H9 (cell line): Measurements from ENCODE around the gene CCNB1IP1. TPM values are rescaled to one million over a fixed set of nuclear protein-coding genes. Genes with fewer than 3 reads are reported as not detected.

Source experiments
- DNase-seq: peaks from one replicate; pipeline ENCODE4 v3.0.0-alpha.2; 2017
- H2AFZ ChIP-seq: one replicate; pipeline ENCODE4 v1.6.1; 2013; ENCODE audit warnings: mild to moderate bottlenecking, low read length, control low read depth, moderate library complexity
- H2AK5ac ChIP-seq: 2 replicates; pipeline ENCODE4 v1.6.1; 2013; ENCODE audit warnings: low read length, control low read depth, mixed read lengths; ENCODE audit not compliant: insufficient read length
- H2BK120ac ChIP-seq: one replicate; pipeline ENCODE4 v1.6.1; 2013; ENCODE audit warnings: low read depth, mild to moderate bottlenecking, low read length, control low read depth, inconsistent platforms; ENCODE audit not compliant: poor library complexity, severe bottlenecking
- H2BK12ac ChIP-seq: 2 replicates; pipeline ENCODE4 v1.6.1; 2013; ENCODE audit warnings: low read length, control low read depth, mixed read lengths, low read depth; ENCODE audit not compliant: insufficient read length
- H2BK15ac ChIP-seq: 2 replicates; pipeline ENCODE4 v1.6.1; 2013; ENCODE audit warnings: low read depth, low read length, control low read depth
- H2BK20ac ChIP-seq: one replicate; pipeline ENCODE4 v1.6.1; 2013; ENCODE audit warnings: low read depth, mild to moderate bottlenecking, low read length, control low read depth, inconsistent platforms; ENCODE audit not compliant: poor library complexity, severe bottlenecking
- H2BK5ac ChIP-seq: 2 replicates; pipeline ENCODE4 v1.6.1; 2013; ENCODE audit warnings: low read length, control low read depth, mixed read lengths; ENCODE audit not compliant: insufficient read length
- H3K14ac ChIP-seq: 2 replicates; pipeline ENCODE4 v1.6.1; 2013; ENCODE audit warnings: low read length, control low read depth; ENCODE audit not compliant: insufficient read depth
- H3K18ac ChIP-seq: 2 replicates; pipeline ENCODE4 v1.6.1; 2013; ENCODE audit warnings: low read depth, mild to moderate bottlenecking, mixed read lengths, low read length, control low read depth; ENCODE audit not compliant: insufficient read length
- H3K23ac ChIP-seq: 2 replicates; pipeline ENCODE4 v1.6.1; 2013; ENCODE audit warnings: low read length, control low read depth, mixed read lengths, low read depth; ENCODE audit not compliant: insufficient read length
- H3K23me2 ChIP-seq: 2 replicates; pipeline ENCODE4 v1.6.1; 2013; ENCODE audit warnings: low read depth, mild to moderate bottlenecking, mixed read lengths, low read length, control low read depth; ENCODE audit not compliant: insufficient read length, poor library complexity, severe bottlenecking
- H3K27ac ChIP-seq: 2 replicates; pipeline ENCODE4 v1.5.1; 2013; ENCODE audit warnings: low read length, control low read depth, mixed read lengths, low read depth; ENCODE audit not compliant: insufficient read length
- H3K27me3 ChIP-seq: 2 replicates; pipeline ENCODE4 v1.6.1; 2013; ENCODE audit warnings: low read length, control low read depth, inconsistent platforms; ENCODE audit not compliant: insufficient read depth
- H3K4ac ChIP-seq: 2 replicates; pipeline ENCODE4 v1.6.1; 2013; ENCODE audit warnings: low read depth, mild to moderate bottlenecking, control low read depth, inconsistent platforms, low read length, moderate library complexity
- H3K4me1 ChIP-seq: 2 replicates; pipeline ENCODE4 v1.6.1; 2013; ENCODE audit warnings: low read length, control low read depth, inconsistent platforms; ENCODE audit not compliant: insufficient read depth
- H3K4me2 ChIP-seq: 2 replicates; pipeline ENCODE4 v1.6.1; 2013; ENCODE audit warnings: low read length, control low read depth, mixed read lengths; ENCODE audit not compliant: insufficient read length, insufficient read depth
- H3K56ac ChIP-seq: 2 replicates; pipeline ENCODE4 v1.6.1; 2013; ENCODE audit warnings: low read depth, mild to moderate bottlenecking, mixed read lengths, low read length, control low read depth; ENCODE audit not compliant: insufficient read length
- H3K79me1 ChIP-seq: 2 replicates; pipeline ENCODE4 v1.6.1; 2013; ENCODE audit warnings: low read depth, mild to moderate bottlenecking, moderate library complexity, low read length, control low read depth, inconsistent platforms; ENCODE audit not compliant: insufficient read depth, poor library complexity, severe bottlenecking
- H3K79me2 ChIP-seq: 2 replicates; pipeline ENCODE4 v1.6.1; 2013; ENCODE audit warnings: low read length, control low read depth, inconsistent platforms; ENCODE audit not compliant: insufficient read depth
- H3K9ac ChIP-seq: 2 replicates; pipeline ENCODE4 v1.6.1; 2013; ENCODE audit warnings: low read length, control low read depth, mixed read lengths; ENCODE audit not compliant: insufficient read length; ENCODE audit errors: extremely low read depth
- H3K9me3 ChIP-seq: one replicate; pipeline ENCODE4 v1.6.1; 2013; ENCODE audit warnings: low read depth, low read length, inconsistent platforms; ENCODE audit not compliant: control insufficient read depth
- H3T11ph ChIP-seq: one replicate; pipeline ENCODE4 v1.6.1; 2013; ENCODE audit warnings: mild to moderate bottlenecking, low read length, control low read depth, inconsistent platforms
- H4K20me1 ChIP-seq: one replicate; pipeline ENCODE4 v1.6.1; 2013; ENCODE audit not compliant: control insufficient read depth, insufficient read length, insufficient read depth
- H4K5ac ChIP-seq: 2 replicates; pipeline ENCODE4 v1.6.1; 2013; ENCODE audit warnings: low read depth, mild to moderate bottlenecking, mixed read lengths, low read length, control low read depth; ENCODE audit not compliant: insufficient read length
- H4K8ac ChIP-seq: replicated peaks from 2 replicates; pipeline ENCODE4 v1.6.1; 2013; ENCODE audit warnings: low read length, control low read depth, mixed read lengths, low read depth; ENCODE audit not compliant: insufficient read length
- H4K91ac ChIP-seq: 2 replicates; pipeline ENCODE4 v1.6.1; 2013; ENCODE audit warnings: low read depth, mild to moderate bottlenecking, moderate library complexity, mixed read lengths, low read length, control low read depth; ENCODE audit not compliant: insufficient read length
- H3K27ac Mint-ChIP-seq, 3 experiments: 2 replicates in 2 of 3; 3 replicates in 1 of 3; pipeline ENCODE4 v1.8.0; 2020 to 2021; ENCODE audit warnings: mixed read lengths in 3 of 3, mild to moderate bottlenecking in 1 of 3, moderate library complexity in 1 of 3
- H3K27me3 Mint-ChIP-seq: 2 replicates; pipeline ENCODE4 v1.8.0; 2021; ENCODE audit warnings: low read depth, mild to moderate bottlenecking, moderate library complexity, mixed read lengths
- H3K36me3 Mint-ChIP-seq, 3 experiments: 2 replicates in 2 of 3; 3 replicates in 1 of 3; pipeline ENCODE4 v1.8.0; 2020 to 2021; ENCODE audit warnings: low read depth in 3 of 3, mixed read lengths in 3 of 3; ENCODE audit not compliant: insufficient read depth in 1 of 3
- H3K4me1 Mint-ChIP-seq, 2 experiments: 2 replicates each; pipeline ENCODE4 v1.8.0; 2020; ENCODE audit warnings: mixed read lengths in 2 of 2
- H3K4me3 Mint-ChIP-seq, 2 experiments: 2 replicates in 1 of 2; 3 replicates in 1 of 2; pipeline ENCODE4 v1.8.0; 2020 to 2021; ENCODE audit warnings: mild to moderate bottlenecking in 2 of 2, mixed read lengths in 2 of 2, moderate library complexity in 1 of 2
- H3K9me3 Mint-ChIP-seq, 2 experiments: 2 replicates in 1 of 2; 3 replicates in 1 of 2; pipeline ENCODE4 v1.8.0; 2020; ENCODE audit warnings: mild to moderate bottlenecking in 2 of 2, mixed read lengths in 2 of 2, moderate library complexity in 1 of 2
- CTCF ChIP-seq: fragments of 200-600 bp; sonication (generic); conservative IDR thresholded peaks from 3 replicates; pipeline ENCODE4 v1.8.0; 2021; ENCODE audit warnings: antibody characterized with exemption, mild to moderate bottlenecking
- WGBS: extraction: QIAGEN DNeasy Blood & Tissue Kit; methylation state at CpG from one replicate; pipeline ENCODE4 v1.1.7; 2013; ENCODE audit warnings: missing lambda C conversion rate, low lambda C conversion rate, mixed read lengths; ENCODE audit not compliant: insufficient read length; ENCODE audit errors: extremely low coverage; 5-methylcytosine and 5-hydroxymethylcytosine counted together
- total RNA-seq: library from RNA; stranded (reverse); gene quantifications from 2 replicates; pipeline ENCODE4 v1.2.1, GENCODE V29; 2021

The CCNB1IP1 gene
- total RNA-seq, 1 experiment from 2014 or later: 165 TPM

- H3K9me3 ChIP-seq: no peaks in the 10 kb centered on the region
- no peaks in the 10 kb centered on the region for H3K79me2 ChIP-seq
- Mint-ChIP-seq H3K27ac (peak within 1 kb of the TSS; percentile 99), H3K9me3 (no peaks in the 10 kb centered on the region), H3K4me1 (peaks cover 4 to 5% of the 10 kb centered on the region in 2 experiments; a peak in 3 of 4 replicates), H3K27me3 (peaks cover 2% of the 10 kb centered on the region; the same call in 1 of the 2 replicates), H3K4me3 (peak within 1 kb of the TSS; percentile 88 to 92), H3K36me3 (peaks cover 23 to 32% (median 32%) of the 10 kb centered on the region in 3 experiments)
- no peaks in the 10 kb centered on the region for H3K23me2 ChIP-seq
- peak within 1 kb of the TSS; percentile 91 for H3K9ac ChIP-seq
- H4K91ac ChIP-seq: no peak within 1 kb of the TSS
- no peak within 1 kb of the TSS for H3T11ph ChIP-seq
- H3K27ac ChIP-seq: peak within 1 kb of the TSS; percentile 96
- H2BK5ac ChIP-seq: no peak within 1 kb of the TSS
- no peak within 1 kb of the TSS; the same call in 1 of the 2 replicates for H3K4ac ChIP-seq
- no CpG with 5 or more reads among the region's 50 CpGs for WGBS
- H2AFZ ChIP-seq: no peak within 1 kb of the TSS
- H4K8ac ChIP-seq: no peak within 1 kb of the TSS
- no peaks in the 10 kb centered on the region for H3K79me1 ChIP-seq
- H3K56ac ChIP-seq: no peak within 1 kb of the TSS
- H3K14ac ChIP-seq: peak within 1 kb of the TSS; percentile 85; the same call in 1 of the 2 replicates
- no peak within 1 kb of the TSS for H3K23ac ChIP-seq
- peak; percentile 99 for DNase-seq
- H3K18ac ChIP-seq: peak within 1 kb of the TSS; percentile 96
- no peaks in the 10 kb centered on the region for H3K27me3 ChIP-seq
- no peaks in the 10 kb centered on the region for H3K4me1 ChIP-seq
- peak within 1 kb of the TSS; percentile 4 for H4K5ac ChIP-seq
- H2BK120ac ChIP-seq: no peak within 1 kb of the TSS
- H3K4me2 ChIP-seq: peak within 1 kb of the TSS; percentile 62
- H2BK15ac ChIP-seq: no peak within 1 kb of the TSS
- no peak for TF ChIP-seq CTCF
- no peak within 1 kb of the TSS for H2AK5ac ChIP-seq
- no peaks in the 10 kb centered on the region for H4K20me1 ChIP-seq
- no peak within 1 kb of the TSS for H2BK20ac ChIP-seq
- peak within 1 kb of the TSS; percentile 11 for H2BK12ac ChIP-seq
Measured at GRCh38 chr14:20343092-20343861, 10.2 kb upstream of the CCNB1IP1 start, which contains the start of gene PARP2. TSS of gene PARP2 (plus strand) at chr14:20343635. CDS start at chr14:20343642, 7 bp downstream.
